GM18502 (cell line): ENCODE results near the gene IL27RA.

ENCODE experiments used
- ATAC-seq: cut with Tn5 transposase; IDR thresholded peaks from one replicate; pipeline ENCODE4 v1.9.1; 2021; ENCODE audit warnings: mild to moderate bottlenecking; ENCODE audit not compliant: unreplicated experiment, poor library complexity

The IL27RA gene

DNA sequence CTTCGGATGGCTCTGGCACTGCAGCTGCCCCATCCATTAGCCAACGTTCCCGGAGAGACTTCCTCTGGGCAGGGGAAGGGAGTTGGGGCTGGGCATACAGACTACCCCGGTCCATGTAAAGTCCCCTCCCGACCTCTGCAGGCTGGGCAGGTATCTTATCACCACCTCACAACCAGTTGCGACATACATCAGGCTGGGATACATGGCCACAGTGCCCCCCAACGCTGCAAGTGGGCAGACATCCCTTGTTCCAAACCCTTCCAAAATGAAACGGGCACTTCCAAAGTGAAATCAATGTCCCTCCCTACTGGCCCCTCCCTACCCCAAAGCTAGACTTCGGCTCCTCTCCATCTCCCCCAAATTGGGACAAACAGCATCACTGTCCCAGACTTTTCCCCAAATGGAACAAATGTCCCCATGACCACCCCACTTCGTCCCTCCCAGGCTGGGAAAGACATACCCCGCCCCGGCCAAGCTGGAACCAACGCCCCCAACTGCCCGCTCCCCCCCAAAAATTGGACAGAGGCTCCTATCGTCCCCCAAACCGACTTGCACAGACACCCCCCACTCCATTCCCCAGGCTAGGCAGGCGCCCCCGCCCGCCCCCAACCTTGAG, 25.3 kb downstream of the IL27RA start:
- no peak for ATAC-seq

DNA sequence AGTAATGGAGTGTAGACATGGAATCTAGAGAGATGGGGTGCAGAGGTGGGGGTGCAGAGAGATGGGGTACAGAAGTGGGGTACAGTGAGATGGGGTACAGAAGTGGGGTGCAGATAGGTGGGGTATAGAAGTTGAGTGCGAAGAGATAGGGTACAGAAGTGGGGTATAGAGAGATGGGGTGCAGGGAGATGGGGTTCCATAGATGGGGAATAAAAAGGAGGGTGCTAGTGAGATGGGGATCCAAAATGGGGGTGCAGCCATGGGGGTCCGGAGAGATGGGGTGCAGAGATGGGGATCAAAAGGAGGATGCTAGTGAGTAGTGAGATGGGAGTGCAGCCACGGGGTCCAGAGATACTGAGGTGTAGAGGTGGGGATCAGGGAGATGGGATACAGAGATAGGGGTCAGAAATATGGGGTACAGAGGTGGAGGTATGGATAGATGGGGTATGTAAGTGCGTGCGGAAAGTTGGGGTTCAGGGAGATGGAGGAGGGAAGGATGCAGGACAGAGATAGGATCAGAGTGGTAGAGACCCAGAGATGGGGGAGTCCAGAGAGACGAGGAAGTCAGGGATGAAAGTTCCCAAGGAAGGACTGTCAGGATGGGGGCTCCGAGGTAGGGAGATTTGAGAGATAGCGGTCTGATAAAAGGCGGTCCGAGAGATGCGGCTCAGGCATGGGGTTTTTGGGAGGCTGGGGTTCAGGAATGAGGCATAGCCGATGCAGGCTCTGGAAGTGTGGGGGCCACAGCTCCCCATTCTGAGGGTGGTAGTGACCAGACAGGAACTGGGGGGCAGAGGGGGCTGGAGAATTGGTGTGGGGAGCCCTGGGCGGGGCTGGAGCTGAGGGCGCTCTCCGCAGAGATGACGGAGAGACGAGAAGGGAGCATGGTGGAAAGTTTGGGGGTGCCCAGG, 26.9 kb downstream of the IL27RA start:
- no peak for ATAC-seq

DNA sequence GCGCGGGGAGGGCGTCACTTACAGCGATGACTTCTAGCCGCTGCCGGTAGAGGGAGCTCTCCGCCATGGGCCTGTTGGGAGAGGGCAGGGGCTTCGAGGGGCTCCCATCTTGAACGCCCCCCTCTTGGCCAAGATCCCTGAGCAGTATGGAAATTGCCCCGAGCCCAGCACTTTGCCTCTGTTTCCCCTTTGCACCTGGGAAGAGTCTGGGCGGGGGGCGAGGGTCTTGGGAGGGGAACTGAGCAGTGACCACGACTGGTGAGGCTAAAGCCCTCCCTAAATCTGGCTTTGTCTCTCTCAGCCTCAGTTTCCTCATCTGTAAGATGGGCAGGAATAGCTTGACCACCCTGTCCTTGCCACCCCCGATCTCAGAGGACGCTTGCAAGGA, 27.5 kb downstream of the IL27RA start:
- no peak for ATAC-seq

DNA sequence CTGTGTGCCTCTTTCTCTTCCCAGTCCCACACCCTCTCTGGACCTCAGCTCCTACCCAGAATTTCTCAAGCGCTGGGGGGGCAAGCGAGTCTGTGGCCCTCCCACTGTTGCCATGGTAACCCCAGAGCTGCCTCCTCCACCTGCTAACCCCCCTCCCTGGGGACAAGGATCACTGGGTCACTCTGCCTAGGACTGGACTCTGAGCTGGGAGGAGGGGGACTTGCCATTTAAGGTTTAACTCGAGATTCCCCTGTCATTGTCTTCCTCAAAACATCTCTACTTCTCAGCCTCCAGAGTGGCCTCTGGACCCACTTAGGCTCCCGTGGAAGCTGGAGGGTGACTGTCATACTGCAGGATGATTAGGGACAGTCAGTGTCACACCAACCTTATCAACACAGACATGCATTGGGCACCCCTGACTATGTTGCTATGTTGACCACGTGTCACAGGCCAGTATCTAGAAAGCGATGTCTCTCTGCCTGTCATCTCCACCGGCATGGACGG, 28.1 kb downstream of the IL27RA start:
- no peak for ATAC-seq

DNA sequence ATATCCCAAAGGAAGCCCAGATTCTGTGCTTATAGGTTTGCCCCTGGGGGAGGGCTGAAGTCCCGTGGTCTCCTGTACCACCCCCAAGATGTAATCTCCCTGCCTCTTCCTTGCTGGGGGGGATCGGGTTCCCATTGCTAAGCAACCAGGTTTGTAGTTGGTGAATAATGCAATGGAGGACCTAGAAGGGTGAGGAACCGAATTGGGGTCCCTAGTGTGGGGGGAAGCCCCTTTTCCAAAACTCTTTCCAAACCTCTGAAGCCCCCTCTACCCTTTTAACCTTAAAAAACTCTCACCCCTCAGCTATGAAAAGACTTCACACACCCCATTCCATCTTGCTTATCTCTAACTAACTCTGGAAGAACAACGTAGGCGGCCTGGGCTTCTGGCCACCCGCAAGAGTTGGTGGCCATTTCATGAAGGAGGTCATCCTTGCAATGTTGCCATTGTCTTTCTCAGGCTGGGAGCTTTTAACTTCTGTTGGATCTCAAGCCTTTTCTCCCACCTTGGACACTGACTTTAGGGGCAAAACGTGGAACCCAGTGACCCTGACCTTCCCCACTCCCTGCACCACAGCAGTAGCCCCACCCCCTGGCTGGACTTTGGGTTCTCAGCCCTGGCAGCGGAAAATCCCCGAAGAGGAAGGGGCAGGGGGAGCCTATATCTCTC, 29.7 kb downstream of the IL27RA start:
- ATAC-seq: no peak

DNA sequence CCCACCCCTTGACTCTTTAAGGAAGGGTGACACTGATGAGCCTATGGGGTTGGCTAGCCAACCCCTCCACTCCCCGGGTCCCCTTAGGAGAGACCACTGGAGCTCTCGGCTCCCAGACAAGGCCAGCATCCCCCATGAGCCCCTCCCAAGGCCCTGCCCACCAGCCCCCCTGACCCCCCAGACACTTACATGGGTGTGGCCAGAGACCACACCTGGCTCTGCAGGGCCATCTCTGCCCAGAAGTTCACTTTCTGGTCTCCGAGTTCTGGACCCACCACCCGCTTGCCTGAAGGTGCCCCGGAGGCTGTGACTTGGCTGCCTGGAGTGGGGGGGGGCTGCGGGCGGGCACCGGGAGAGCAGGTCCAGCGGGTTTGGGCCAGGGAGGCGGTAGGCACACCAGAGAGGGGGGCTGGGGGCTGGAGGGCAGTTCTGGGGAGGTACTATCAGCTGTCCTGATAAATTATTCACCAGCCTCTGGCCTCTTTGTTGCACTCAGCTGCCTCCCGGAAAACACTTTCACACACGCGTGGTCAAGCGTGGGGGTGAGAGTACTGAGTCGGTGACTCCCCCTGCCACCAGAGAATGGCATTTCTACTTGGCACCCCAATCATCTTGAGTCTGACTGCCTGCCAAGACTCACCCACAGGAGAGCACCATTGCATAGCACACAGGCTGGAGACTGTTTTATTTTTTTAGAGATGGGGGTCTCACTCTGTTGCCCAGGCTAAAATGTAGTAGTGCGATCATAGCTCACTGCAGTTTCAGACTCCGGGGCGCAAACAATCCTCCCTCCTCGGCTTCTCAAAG, 30.4 kb downstream of the IL27RA start, which contains the start of gene PALM3:
TSS of gene PALM3 (minus strand) at position 326 of the 807 bp plus-strand sequence. CDS start at position 230, 96 bp downstream.
- ATAC-seq: no peak

DNA sequence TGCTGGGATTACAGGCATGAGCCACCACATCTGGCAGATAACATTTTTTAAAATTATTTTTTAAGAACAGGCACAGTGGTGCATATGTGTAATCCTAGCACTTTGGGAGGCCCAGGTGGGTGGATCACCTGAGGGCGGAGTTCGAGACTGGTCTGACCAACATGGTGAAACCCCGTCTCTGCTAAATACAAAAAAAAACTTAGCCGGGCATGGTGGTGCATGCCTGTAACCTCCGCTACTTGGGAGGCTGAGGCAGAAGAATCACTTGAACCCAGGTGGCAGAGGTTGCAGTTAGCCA, 30.9 kb downstream of the IL27RA start:
- ATAC-seq: no peak

DNA sequence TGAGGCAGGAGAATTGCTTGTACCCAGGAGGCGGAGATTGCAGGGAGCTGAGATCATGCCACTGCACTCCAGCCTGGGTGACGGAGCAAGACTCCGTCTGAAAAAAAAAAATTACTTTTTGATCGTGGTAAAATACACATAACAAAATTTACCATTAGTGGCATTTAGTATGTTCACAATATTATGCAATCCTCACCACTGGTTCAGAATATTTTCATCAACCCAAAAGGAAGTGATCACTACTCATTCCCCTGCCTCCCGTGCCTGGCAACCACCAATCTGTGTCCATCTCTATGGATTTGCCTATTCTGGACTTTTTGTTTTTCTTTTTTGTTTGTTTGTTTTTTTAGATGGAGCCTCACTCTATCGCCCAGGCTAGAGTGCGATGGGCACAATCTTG, 31.5 kb downstream of the IL27RA start:
- ATAC-seq: no peak

DNA sequence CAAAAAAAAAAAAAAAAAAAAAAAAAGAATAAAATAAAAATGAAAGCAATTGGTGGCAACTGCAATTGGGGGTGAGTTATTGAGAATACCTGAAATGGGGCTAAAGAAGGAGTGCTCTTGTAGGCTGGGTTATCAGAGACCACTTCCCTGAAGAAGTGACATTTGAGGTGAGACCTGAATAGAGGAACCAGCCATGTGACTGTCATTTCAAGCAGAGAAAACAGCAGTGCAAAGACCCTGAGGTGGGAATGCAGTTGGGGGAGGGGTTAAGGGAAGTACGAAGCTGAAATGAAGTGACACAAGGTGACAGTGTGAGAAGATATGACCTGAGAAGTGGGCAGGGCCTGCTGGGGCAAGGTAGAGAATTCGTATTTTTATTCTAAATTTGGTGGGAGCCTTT, 34.6 kb downstream of the IL27RA start:
- no peak for ATAC-seq

DNA sequence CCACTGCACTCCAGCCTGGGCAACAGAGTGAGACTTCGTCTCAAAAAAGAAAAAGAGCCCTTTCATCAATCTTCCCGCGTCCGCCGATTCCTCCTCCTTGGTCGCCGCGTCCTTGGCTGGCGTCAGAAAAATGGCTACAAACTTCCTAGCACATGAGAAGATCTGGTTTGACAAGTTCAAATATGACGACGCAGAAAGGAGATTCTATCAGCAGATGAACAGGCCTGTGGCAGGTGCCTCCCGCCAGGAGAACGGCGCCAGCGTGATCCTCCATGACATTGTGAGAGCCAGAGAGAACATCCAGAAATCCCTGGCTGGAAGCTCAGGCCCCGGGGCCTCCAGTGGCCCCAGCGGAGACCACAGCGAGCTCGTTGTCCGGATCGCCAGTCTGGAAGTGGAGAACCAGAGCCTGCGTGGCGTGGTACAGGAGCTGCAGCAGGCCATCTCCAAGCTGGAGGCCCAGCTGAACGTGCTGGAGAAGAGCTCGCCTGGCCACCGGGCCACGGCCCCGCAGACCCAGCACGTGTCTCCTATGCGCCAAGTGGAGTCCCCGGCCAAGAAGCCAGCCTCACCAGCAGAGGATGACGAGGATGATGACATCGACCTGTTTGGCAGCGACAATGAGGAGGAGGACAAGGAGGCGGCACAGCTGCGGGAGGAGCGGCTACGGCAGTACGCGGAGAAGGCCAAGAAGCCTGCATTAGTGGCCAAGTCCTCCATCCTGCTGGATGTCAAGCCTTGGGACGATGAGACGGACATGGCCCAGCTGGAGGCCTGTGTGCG, 38.9 kb downstream of the IL27RA start:
- ATAC-seq: no peak

DNA sequence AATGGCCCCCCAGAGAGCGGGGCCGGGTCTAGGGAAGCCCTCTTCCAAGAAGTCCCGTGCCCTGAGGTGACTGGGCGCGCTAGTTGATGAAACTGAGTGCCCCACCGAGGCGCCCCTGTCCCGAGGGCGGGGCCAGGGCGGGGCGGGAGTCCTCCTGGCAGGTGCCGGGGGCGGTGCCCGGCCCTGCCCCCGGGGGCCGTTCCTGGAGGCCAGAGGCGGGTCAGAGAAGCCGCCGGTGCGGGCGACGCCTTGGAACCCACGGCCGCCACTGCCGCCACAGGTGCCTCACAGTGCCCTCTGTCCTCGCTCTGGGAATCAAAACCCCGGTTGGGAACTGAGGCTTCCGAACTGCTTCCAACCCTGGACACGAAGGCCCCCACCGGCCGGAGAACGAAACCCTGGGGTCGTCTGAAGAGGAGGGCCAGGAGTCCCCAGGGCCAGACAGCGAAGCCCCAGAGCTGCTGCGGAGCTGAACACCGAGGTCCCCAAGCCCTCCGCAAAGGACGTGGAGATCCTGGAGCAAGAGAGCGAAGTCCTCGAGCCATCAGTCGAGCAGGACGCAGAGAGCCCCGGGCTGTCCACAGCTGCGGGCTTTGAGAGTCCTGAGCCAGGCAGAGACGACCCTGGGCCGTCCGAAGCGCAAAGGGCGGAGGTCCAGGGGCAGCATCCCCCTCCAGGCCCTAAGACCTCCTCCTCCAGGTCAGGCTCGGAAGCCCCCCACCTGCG, 41.1 kb downstream of the IL27RA start, which contains the start of gene MISP3:
TSS of gene MISP3 (plus strand) at position 252 of the 726 bp plus-strand sequence. CDS start 524 bp downstream, outside the sequence.
- ATAC-seq: no peak

DNA sequence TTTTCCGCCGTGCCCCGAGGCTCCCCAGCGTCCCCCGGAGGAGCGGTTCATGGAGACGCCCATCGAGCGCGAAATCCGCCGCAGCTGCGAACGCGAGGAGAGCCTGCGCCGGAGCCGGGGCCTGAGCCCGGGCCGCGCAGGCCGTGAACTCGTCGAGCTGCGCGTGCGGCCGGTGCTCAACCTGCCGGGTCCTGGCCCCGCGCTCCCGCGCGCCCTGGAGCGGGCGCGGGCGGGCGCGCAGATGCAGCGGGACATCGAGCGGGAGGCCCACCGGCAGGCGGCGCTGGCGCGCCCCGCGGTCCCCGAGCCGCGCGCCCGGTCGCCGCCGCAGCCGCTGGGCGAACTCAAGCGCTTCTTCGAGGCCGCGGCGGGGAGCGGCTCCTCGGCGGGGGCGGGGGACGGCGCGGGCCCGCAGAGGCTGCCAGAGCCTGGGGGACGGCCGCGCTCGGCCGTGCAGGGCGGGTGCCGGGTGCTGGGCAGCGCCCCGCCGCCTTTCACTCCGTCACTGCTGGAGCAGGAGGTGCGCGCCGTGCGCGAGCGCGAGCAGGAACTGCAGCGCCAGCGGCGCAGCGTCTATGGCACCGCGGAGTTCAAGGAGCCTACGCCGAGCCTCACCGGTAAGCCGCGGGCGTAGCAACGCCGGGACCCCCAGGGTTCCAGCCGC, 41.8 kb downstream of the IL27RA start:
- ATAC-seq: peak; percentile 55

DNA sequence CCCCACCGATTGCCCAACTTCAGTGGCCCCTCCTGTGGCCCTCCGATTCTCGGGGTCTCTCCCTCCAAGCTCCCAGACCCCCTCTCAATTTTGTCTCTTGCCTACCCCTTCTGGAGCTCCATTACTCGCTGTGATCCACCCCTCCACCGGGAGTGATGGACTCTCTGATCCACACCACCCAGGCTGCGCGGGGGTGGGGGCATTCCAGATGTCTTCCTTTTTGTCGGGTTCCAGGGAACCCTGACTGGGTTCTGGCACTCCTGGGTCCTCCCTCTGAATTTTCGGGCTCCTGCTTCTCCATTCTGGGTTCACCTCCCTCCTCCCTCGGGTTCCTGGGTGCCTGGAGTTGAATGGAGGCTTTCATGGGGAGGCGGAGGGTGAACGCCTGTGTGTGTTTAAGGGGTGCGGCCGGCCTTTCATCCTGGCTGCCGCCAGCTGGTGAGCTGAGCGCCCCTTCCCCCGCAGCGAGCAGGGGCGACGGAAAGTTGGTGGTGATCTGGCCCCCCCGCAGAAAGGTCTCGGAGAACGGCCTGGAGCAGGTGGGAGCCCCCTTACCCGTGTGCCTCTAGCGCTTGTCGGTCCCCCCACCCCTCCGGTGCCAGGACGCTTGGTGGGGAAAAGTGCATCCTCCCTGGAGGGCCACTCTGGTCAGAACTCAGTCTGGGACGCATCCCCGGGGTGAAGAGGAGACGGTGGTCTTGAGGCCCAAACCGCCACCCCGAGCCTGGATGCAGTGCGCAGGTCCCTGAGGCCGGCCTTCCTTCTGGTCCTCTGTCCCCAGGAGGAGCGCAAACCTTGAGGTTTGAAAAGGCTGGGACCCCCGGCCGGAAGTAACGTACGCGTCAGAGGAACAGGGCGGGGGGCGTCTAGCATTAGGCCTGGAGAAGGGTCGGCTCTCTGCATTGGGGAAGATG, 42.6 kb downstream of the IL27RA start:
- no peak for ATAC-seq

DNA sequence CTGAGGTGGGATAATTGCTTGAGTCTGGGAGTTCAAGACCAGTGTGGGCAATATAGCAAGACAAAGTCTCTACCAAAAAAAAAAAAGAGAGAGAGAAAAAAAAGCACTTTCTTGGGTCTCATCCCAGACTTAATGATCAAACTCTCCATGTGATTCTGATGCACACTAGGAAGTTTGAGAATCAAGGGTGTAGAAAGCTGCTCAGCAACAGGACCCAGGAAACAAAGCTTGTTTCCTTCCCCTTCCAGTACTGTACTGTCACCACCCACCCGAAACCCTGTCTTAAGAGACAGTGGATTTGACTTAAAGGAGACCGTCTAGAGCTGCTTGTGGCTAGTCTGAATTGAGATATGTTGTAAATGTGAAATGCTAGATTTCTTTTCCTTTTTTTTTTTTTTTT, 46.8 kb downstream of the IL27RA start:
- ATAC-seq: no peak

DNA sequence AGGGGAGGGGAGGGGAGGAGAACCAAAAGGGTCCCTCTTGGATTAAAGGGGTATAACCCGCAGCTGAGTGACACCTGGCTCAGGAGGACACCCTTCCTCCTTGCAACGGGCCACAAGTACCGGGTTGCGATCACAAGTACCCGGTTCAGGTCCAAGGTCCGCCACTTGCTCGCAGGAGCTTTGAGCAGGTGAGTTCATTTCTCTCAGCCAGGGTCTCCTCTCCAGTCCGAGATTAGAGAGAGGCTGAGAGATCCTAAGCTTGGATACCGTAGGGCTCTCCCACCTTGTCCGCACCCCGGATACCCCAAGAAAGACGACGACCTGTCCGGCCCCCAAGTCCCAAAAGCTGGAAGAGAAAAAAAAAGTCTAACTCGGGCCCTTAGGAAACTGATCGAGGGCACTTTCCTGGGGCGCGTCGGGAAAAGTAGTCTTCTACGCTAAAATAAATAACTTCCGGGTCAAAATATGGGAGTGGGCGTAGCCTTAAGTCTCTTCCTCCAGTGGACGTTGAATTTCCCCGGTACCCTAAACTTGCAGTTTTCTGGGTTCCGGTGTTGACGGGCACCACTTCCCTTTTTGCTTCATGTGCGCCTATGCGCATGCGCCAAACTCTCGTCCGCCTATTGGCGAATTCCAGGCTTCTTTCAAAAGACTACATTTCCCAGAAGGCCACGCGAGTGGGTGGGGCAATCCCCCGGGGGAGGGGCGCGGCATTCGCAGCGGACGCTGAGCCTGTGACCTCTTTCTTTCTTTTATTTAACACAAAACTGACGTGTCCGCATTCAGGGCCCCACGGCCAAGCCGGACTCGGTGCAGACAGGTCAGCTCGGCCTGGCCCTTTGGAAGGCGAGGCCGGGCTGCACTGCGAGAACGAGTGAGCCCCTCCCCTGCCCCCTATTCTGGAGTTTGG, 49.6 kb downstream of the IL27RA start:
- ATAC-seq: peak; percentile 80
